Measurements from ENCODE around the gene MINDY2.
"Not testable (repeated sequence)": the region's sequence is repeated elsewhere in the genome, so short reads cannot be mapped to it uniquely, and the experiment has no call there.

Gene MINDY2

DNA sequence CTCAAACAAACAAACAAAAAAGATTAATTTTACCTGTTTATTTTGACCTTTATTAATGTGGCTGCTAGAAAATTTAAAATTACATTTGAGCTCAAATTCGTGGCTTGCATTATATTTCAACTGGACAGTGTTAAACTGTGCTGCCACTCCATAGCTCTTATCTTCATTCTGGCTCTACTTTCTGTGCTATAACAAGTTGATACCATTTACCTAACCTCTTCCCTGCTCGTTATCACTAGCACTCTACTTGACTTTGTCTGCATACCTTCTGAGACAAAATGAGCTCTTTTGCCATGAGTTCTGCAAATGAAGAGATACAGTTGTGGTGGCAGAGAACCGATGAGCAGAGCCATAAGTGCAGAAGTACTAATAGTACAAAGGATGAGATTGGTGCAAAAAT is 26.4 kb downstream of the MINDY2 start:
- Histone ChIP-seq H3K4me1 (ENCODE audit: low read length) (no peaks in the 10 kb centered on the region), H4K20me1 (ENCODE audit: insufficient read depth, low read length) (no peaks in the 10 kb centered on the region), H3K4me3 (ENCODE audit: low read length) (no peak overlapping the region), H3K27ac (ENCODE audit: low read length) (no peak overlapping the region), H2AFZ (ENCODE audit: low read length) (no peak overlapping the region), H3K36me3 (replicated peaks; ENCODE audit: insufficient read depth, low read length) (no peaks in the 10 kb centered on the region), H3K9me3 (replicated peaks; ENCODE audit: insufficient read depth, low read length) (no peaks in the 10 kb centered on the region), H3K9ac (ENCODE audit: low read length) (no peak overlapping the region), H3K4me2 (ENCODE audit: low read depth, low read length) (no peak overlapping the region), H3K9me2 (replicated peaks; ENCODE audit: insufficient read depth, low read length) (no peaks in the 10 kb centered on the region), H3F3A (ENCODE audit: insufficient read depth, low read length) (no peaks in the 10 kb centered on the region), H3K27me3 (replicated peaks; ENCODE audit: insufficient read depth, low read length) (no peaks in the 10 kb centered on the region), H3K79me2 (ENCODE audit: low read length) (peaks cover 27% of the 10 kb centered on the region)
- DNase-seq, result no peak
- TF ChIP-seq EZH2 (optimal IDR thresholded peaks at IDR 0.05; ENCODE audit: low read depth, low read length) (no peak), EZH2phosphoT487 (IDR thresholded peaks at IDR 0.05; ENCODE audit: low read length) (no peak)
- TF ChIP-seq, protein P1, sequence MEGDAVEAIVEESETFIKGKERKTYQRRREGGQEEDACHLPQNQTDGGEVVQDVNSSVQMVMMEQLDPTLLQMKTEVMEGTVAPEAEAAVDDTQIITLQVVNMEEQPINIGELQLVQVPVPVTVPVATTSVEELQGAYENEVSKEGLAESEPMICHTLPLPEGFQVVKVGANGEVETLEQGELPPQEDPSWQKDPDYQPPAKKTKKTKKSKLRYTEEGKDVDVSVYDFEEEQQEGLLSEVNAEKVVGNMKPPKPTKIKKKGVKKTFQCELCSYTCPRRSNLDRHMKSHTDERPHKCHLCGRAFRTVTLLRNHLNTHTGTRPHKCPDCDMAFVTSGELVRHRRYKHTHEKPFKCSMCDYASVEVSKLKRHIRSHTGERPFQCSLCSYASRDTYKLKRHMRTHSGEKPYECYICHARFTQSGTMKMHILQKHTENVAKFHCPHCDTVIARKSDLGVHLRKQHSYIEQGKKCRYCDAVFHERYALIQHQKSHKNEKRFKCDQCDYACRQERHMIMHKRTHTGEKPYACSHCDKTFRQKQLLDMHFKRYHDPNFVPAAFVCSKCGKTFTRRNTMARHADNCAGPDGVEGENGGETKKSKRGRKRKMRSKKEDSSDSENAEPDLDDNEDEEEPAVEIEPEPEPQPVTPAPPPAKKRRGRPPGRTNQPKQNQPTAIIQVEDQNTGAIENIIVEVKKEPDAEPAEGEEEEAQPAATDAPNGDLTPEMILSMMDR (IDR thresholded peaks at IDR 0.05; ENCODE audit: low read length), result no peak

DNA sequence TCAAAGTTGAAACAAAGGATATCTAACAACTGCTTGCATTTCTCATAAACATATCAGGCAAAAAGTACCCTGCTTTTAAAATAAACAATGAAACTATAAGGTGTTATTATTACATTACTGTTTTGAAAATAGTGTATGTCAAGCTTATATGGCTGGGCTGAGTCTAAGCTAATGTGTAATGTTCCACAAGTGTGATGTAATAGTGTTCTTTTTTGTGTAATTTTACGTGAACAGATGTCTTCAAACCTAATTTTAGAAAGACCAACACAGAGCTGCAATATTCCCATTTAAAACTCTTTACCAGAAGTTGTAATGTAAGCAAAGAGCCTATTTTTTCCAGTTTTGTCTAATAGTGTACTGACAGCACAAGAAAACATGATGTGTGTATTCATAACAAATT is 34.0 kb downstream of the MINDY2 start:
- Histone ChIP-seq H4K20me1 (ENCODE audit: insufficient read depth, low read length) (no peaks in the 10 kb centered on the region), H3K9ac (ENCODE audit: low read length) (no peak overlapping the region), H3K27ac (ENCODE audit: low read length) (no peak overlapping the region), H3K9me2 (replicated peaks; ENCODE audit: insufficient read depth, low read length) (no peaks in the 10 kb centered on the region), H2AFZ (ENCODE audit: low read length) (no peak overlapping the region), H3K36me3 (replicated peaks; ENCODE audit: insufficient read depth, low read length) (peaks cover 3% of the 10 kb centered on the region; the same call in 1 of the 2 replicates), H3F3A (ENCODE audit: insufficient read depth, low read length) (no peaks in the 10 kb centered on the region), H3K4me3 (ENCODE audit: low read length) (no peak overlapping the region), H3K9me3 (replicated peaks; ENCODE audit: insufficient read depth, low read length) (no peaks in the 10 kb centered on the region), H3K27me3 (replicated peaks; ENCODE audit: insufficient read depth, low read length) (no peaks in the 10 kb centered on the region), H3K79me2 (ENCODE audit: low read length) (peaks cover 10% of the 10 kb centered on the region), H3K4me2 (ENCODE audit: low read depth, low read length) (no peak overlapping the region), H3K4me1 (ENCODE audit: low read length) (no peaks in the 10 kb centered on the region)
- no peak for DNase-seq
- no peak for TF ChIP-seq EZH2 (optimal IDR thresholded peaks at IDR 0.05; ENCODE audit: low read depth, low read length)
- TF ChIP-seq, protein P1 (IDR thresholded peaks at IDR 0.05; ENCODE audit: low read length), result no peak
- no peak for TF ChIP-seq EZH2phosphoT487 (IDR thresholded peaks at IDR 0.05; ENCODE audit: low read length)

DNA sequence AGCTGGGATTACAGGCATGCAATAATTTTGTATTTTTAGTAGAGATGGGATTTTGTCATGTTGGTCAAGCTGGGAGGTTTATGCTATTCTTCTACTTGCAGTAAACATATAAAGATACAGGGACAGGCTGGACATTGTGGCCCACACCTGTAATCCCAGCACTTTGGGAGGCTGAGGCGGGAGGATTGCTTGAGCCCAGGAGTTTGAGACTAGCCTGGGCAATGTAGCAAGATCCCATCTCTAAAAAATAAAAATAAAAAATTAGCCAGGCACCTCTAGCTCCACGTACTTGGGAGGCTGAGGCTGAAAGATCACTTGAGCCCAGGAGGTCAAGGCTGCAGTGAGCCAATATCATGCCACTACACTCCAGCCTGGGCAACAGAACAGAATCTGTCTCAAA is 52.2 kb downstream of the MINDY2 start:
- H3K4me3 ChIP-seq (ENCODE audit: low read length); H3K27me3 ChIP-seq (replicated peaks; ENCODE audit: insufficient read depth, low read length); H2AFZ ChIP-seq (ENCODE audit: low read length); H3K9me3 ChIP-seq (replicated peaks; ENCODE audit: insufficient read depth, low read length); H3F3A ChIP-seq (ENCODE audit: insufficient read depth, low read length); H3K9me2 ChIP-seq (replicated peaks; ENCODE audit: insufficient read depth, low read length); H3K36me3 ChIP-seq (replicated peaks; ENCODE audit: insufficient read depth, low read length); H3K9ac ChIP-seq (ENCODE audit: low read length); H3K27ac ChIP-seq (ENCODE audit: low read length); H3K4me2 ChIP-seq (ENCODE audit: low read depth, low read length); DNase-seq; H3K4me1 ChIP-seq (ENCODE audit: low read length); H4K20me1 ChIP-seq (ENCODE audit: insufficient read depth, low read length); H3K79me2 ChIP-seq (ENCODE audit: low read length): not testable (repeated sequence)

DNA sequence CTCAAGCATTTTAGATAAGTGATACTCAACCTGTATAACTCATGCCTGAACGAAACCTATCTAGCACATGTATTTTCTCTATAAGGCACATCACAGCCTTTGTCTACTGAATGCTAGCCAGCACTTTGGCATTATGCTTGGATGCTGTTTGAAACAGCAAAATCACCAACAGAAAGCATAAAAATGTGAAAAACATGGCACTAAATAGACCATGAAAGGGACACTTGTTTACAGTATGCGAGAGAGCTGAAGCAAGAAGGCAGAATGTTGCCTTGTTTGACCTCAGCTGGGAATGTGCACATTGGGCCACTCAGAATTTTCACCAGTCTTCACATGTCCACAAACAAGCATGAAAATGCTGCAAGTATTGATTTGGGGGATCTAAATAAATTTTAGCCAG is 59.5 kb downstream of the MINDY2 start:
- Histone ChIP-seq H3K36me3 (replicated peaks; ENCODE audit: insufficient read depth, low read length) (no peaks in the 10 kb centered on the region), H3K9me3 (replicated peaks; ENCODE audit: insufficient read depth, low read length) (no peaks in the 10 kb centered on the region), H3K4me3 (ENCODE audit: low read length) (no peak overlapping the region), H3K9me2 (replicated peaks; ENCODE audit: insufficient read depth, low read length) (no peaks in the 10 kb centered on the region), H2AFZ (ENCODE audit: low read length) (no peak overlapping the region), H3F3A (ENCODE audit: insufficient read depth, low read length) (no peaks in the 10 kb centered on the region), H4K20me1 (ENCODE audit: insufficient read depth, low read length) (no peaks in the 10 kb centered on the region), H3K9ac (ENCODE audit: low read length) (no peak overlapping the region), H3K27me3 (replicated peaks; ENCODE audit: insufficient read depth, low read length) (no peaks in the 10 kb centered on the region), H3K79me2 (ENCODE audit: low read length) (no peaks in the 10 kb centered on the region), H3K4me2 (ENCODE audit: low read depth, low read length) (no peak overlapping the region), H3K27ac (ENCODE audit: low read length) (no peak overlapping the region), H3K4me1 (ENCODE audit: low read length) (no peaks in the 10 kb centered on the region; the same call in 1 of the 2 replicates)
- no peak for TF ChIP-seq EZH2phosphoT487 (IDR thresholded peaks at IDR 0.05; ENCODE audit: low read length)
- TF ChIP-seq, protein P1 (IDR thresholded peaks at IDR 0.05; ENCODE audit: low read length), result no peak
- TF ChIP-seq EZH2 (optimal IDR thresholded peaks at IDR 0.05; ENCODE audit: low read depth, low read length), result no peak
- DNase-seq, result no peak

DNA sequence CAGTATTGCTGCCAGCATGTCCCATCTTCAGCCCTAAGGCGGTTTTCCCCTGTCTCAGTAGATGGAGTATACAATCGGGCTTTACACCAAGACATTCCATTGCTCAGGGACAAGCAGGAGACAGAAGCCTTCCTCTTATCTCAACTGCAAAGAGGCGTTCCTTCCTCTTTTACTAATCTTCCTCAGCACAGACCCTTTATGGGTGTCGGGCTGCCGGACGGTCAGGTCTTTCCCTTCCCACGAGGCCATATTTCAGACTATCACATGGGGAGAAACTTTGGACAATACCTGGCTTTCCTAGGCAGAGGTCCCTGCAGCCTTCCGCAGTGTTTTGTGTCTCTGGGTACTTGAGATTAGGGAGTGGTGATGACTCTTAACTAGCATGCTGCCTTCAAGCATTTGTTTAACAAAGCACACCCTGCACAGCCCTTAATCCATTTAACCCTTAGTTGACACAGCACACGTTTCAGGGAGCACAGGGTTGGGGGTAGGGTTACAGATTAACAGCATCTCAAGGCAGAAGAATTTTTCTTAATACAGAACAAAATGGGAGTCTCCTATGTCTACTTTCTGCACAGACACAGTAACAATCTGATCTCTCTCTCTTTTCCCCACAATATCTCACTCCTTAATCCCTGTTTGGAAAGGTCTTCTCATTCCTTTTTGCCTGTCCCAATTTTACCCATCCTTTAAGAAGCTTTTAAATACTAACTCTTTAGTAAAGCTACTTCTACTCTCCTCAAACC is 62.8 kb downstream of the MINDY2 start:
- not testable (repeated sequence) for H3F3A ChIP-seq (ENCODE audit: insufficient read depth, low read length); H3K9me2 ChIP-seq (replicated peaks; ENCODE audit: insufficient read depth, low read length); H3K27me3 ChIP-seq (replicated peaks; ENCODE audit: insufficient read depth, low read length); H3K4me1 ChIP-seq (ENCODE audit: low read length); H3K9me3 ChIP-seq (replicated peaks; ENCODE audit: insufficient read depth, low read length); H4K20me1 ChIP-seq (ENCODE audit: insufficient read depth, low read length); DNase-seq; H3K79me2 ChIP-seq (ENCODE audit: low read length); H3K9ac ChIP-seq (ENCODE audit: low read length); H3K36me3 ChIP-seq (replicated peaks; ENCODE audit: insufficient read depth, low read length); H2AFZ ChIP-seq (ENCODE audit: low read length); H3K4me3 ChIP-seq (ENCODE audit: low read length); H3K4me2 ChIP-seq (ENCODE audit: low read depth, low read length); H3K27ac ChIP-seq (ENCODE audit: low read length)
